ES-I3 (cell line): ENCODE data around the gene MEIOSIN.

Source experiments
- H3K36me3 ChIP-seq: 2 replicates; pipeline ENCODE4 v1.6.1; 2013; ENCODE audit warnings: mild to moderate bottlenecking, low read length, control low read depth, moderate library complexity; ENCODE audit not compliant: insufficient read depth
- H3K4me1 ChIP-seq: 2 replicates; pipeline ENCODE4 v1.6.1; 2013; ENCODE audit warnings: mild to moderate bottlenecking, control low read depth, low read length; ENCODE audit not compliant: insufficient read depth
- H3K9ac ChIP-seq: 2 replicates; pipeline ENCODE4 v1.6.1; 2013; ENCODE audit warnings: low read depth, mild to moderate bottlenecking, low read length, moderate library complexity
- H3K9me3 ChIP-seq: 2 replicates; pipeline ENCODE4 v1.6.1; 2013; ENCODE audit warnings: mild to moderate bottlenecking, low read length, moderate library complexity; ENCODE audit not compliant: control insufficient read depth, insufficient read depth

Gene MEIOSIN

DNA sequence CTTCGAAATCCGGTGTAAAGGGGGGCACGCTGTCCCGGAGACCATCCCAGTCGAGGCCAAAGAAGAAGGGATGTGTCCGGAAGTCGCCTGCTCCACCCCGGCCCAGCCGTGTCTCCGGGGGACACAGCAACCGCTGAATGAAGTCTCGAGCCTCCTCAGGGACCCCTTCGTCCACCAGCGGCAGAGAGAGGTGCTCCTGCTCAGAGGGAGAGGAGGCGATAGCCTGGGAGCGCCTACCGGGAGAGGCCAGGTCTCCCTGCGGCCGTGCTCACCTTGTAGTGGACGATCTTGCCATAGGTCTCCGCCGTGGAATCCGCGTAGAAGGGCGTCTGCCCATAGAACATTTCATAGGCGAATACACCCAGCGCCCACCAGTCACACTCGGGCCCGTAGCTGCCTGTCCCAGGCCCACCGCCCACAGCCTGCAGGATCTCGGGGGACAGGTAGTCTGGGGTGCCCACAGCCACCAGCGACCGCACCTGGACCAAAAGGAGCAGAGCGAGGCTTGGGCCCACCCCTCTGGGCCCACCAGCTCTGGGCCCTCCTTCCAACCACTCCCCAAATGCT, 44.2 kb downstream of the MEIOSIN start:
- Histone ChIP-seq H3K9me3 (no peaks in the 10 kb centered on the region), H3K36me3 (no peaks in the 10 kb centered on the region; the same call in 1 of the 2 replicates), H3K4me1 (peaks cover 15% of the 10 kb centered on the region), H3K9ac (no peak overlapping the region)

DNA sequence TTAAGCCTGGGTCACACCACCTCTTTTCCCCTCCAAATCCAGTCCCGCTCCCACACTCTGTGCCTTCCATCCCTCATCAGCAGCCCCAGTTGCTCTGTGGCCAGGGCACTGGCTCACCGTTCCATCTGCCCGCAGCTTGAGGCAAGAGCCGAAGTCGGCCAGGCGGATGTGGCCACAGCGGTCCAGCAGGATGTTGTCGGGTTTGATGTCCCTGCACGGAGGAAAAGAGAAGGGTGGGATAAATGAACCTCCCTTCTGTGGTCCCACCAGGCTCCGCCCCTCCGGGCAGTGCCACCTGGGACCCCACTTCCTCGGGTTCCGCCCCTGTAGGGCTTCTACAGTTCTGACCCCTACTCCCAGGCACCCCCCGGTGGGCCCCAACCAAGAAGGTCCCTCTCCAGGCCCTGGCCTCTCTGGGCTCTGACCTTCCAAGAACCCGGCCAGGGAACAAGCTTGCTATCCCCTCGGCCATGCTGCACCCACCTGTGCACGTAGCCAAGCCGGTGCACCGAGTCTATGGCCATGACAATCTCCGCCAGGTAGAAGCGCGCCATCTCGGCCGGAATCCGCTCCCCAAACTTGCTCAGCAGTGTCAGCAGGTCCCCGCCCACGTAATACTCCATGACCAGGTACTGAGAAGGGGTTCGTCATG, 44.9 kb downstream of the MEIOSIN start:
- H3K9ac ChIP-seq = no peak overlapping the region
- peaks cover 20% of the 10 kb centered on the region for H3K4me1 ChIP-seq
- no peaks in the 10 kb centered on the region; the same call in 1 of the 2 replicates for H3K36me3 ChIP-seq
- H3K9me3 ChIP-seq = no peaks in the 10 kb centered on the region

DNA sequence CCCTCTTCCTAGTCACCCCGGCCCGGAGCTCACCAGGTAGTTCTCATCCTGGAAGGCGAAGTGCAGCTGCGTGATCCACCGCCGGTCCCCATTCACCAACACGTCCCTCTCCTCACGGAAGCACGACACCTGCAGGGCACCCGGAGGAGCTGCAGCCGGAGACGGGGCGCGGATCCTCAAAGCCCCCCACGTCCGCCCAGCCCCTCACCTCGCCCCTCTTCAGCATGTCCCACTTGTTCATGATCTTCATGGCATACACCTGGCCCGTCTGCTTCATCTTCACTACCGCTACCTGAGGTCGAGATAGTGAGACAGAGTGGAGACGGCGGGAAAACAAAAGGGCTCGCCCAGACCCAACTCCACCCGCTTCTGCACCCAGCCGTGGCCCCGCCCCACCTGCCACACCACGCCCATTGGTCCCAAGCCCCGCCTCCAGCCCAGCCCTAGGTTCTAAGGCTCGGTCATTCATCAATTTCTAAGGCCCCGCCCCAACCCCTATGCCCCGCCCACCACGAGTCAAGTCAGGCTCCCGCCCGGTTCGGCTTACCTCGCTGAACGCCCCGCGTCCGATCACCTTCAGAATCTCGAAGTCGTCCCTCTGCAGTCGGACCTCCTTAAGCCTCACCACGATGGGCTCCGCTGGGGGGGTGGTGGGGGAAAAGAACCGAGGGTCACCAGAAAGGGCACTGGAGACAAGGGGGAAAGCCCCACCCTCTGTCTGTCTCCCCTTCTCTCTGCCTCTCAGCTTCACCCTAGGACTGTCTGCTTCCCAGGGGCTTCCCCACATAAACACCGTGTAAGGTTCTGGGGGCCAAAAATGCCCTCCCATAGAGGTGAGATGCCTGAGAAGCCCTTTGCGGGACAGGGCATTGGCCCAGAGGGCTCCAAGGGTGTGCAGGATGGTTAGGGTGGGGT, 46.2 kb downstream of the MEIOSIN start:
- peak overlapping the region; percentile 56 for H3K9ac ChIP-seq
- H3K4me1 ChIP-seq = peaks cover 28% of the 10 kb centered on the region
- no peaks in the 10 kb centered on the region; the same call in 1 of the 2 replicates for H3K36me3 ChIP-seq
- H3K9me3 ChIP-seq = no peaks in the 10 kb centered on the region

DNA sequence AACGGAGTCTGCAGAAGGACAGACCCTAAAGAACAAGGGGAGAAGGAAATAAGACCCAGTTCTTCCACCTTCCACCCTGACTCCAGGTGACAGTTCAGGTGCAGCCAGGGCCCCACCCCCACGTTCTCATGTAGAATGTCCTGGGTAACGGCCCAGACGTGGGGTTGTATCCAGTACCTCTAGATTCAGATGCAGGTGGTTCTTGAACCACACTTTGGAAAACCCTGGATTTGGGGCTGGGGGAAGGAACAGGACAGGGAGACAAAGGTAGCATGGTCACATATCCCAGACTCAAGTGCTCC, 46.9 kb downstream of the MEIOSIN start:
- Histone ChIP-seq H3K9ac (peak overlapping the region; percentile 44; the same call in 1 of the 2 replicates), H3K36me3 (no peaks in the 10 kb centered on the region; the same call in 1 of the 2 replicates), H3K4me1 (peaks cover 30% of the 10 kb centered on the region), H3K9me3 (no peaks in the 10 kb centered on the region)

DNA sequence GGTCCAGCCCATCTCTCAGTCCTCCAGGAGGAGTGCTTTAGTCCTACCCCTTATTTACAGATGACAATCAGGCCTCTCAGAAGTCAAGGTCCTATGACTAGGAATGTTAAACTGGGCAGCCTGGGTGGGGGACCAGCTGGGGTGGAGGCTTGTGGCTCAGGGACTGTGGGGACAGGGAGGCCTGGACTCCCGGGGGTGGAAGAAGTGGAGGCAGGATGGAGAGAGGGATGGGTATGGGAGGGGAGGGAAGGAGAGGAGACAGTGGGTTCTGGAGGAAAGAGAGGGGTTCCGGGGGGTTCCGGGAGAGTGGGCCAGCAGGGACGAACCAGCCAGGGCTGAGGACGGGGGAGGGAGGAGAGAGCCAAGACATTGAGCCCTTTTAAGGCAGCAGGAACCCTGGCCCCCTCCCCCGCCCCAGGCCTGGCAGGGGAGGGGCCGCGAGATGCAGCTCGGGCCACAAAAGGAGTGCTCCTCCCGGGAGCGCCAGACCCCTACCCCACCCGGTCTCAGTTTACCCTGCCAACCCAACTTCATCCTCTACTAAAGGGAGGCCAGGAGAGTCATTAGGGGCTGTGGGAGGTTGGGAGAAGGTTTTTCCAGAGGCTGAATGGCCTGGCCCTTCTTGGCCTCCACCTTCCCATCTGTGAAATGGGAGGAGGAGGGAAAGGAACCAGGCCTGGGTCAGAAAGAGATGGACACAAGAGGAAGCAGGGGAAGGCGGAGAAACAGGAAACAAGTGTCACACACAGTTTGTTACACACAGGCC, 47.4 kb downstream of the MEIOSIN start:
- no peaks in the 10 kb centered on the region for H3K9me3 ChIP-seq
- no peaks in the 10 kb centered on the region; the same call in 1 of the 2 replicates for H3K36me3 ChIP-seq
- peaks cover 30% of the 10 kb centered on the region for H3K4me1 ChIP-seq
- no peak overlapping the region; the same call in 1 of the 2 replicates for H3K9ac ChIP-seq

DNA sequence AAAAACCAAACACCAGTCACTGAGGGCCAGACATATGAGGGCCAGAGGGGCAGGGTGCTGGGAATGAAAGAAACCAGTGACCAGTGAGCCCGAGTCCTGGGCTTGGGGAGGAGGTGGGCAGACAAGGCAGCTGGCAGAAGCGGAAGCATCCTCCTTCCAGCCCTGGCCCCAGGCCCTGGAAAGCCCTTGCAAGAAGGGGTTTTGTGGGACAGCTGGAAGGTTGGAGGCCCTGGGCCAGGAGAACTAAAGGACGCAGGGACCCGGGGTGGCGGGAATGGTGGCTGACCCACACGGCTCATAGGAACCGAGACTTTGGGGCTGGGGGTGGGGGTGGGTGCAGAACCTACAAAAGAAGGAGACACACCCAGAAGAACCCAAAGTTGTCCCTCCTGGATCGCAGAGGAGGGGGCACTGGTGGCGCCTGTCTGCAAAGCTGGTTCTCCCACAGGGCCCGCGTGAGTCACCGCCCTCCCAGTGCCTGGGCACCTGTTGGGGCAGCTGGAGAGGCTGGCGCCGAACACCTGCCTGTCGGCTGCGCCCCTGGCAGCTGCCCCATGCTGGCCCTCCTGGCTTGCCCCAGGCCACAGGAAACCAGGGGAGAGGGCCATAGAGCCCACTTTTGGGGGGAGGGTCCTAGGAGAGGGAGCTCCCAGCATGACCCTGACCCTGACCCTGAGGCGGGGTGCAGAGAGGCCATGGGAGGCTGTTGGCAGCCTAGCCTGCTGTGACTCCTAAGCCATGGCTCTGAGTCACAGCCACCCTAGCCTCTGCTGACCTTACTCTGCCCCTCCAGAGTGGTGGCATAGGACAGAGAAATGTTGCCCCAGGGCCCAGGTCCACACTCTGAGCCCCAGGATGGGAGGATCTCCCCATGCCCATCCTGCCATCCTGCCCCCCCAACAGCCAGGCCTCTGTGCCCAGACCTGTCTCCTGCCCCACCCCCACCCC, 48.2 kb downstream of the MEIOSIN start:
- Histone ChIP-seq H3K4me1 (peaks cover 30% of the 10 kb centered on the region), H3K36me3 (no peaks in the 10 kb centered on the region; the same call in 1 of the 2 replicates), H3K9me3 (no peaks in the 10 kb centered on the region), H3K9ac (peak overlapping the region; percentile 27; the same call in 1 of the 2 replicates)

DNA sequence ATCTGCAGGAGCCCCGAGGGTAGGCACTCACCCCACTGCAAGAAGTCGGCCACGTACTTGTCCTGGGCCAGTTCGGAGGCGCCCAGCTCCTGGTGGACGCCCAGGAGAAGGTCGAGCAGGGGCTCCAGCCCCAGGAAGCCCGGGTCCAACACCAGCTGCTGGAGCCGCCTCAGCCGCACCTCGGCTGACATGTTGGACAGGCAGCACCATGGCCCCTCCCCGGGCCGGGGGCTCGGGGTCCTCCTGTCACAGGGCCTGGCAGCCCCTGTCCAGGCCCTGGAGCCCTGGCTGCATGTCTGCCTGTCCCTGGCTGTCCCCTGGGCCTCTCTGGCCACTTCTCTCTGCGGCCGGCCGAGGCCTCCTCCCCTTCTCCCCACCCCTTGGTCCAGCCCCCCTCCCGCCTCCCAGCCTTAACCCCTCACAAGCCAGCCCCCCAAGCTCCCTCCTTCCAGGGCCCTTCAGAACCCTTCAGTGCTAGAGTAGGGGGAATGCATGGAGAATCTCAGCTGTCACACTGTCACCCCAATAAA, 49.0 kb downstream of the MEIOSIN start, which contains the start of gene DMPK:
Gene DMPK (minus strand): TSS at position 329 of the 530 bp plus-strand sequence. CDS start 138 bp downstream, at position 191.
- Histone ChIP-seq H3K36me3 (no peaks in the 10 kb centered on the region), H3K9me3 (no peaks in the 10 kb centered on the region), H3K4me1 (peaks cover 30% of the 10 kb centered on the region), H3K9ac (peak within 1 kb of the TSS; percentile 27; the same call in 1 of the 2 replicates)

DNA sequence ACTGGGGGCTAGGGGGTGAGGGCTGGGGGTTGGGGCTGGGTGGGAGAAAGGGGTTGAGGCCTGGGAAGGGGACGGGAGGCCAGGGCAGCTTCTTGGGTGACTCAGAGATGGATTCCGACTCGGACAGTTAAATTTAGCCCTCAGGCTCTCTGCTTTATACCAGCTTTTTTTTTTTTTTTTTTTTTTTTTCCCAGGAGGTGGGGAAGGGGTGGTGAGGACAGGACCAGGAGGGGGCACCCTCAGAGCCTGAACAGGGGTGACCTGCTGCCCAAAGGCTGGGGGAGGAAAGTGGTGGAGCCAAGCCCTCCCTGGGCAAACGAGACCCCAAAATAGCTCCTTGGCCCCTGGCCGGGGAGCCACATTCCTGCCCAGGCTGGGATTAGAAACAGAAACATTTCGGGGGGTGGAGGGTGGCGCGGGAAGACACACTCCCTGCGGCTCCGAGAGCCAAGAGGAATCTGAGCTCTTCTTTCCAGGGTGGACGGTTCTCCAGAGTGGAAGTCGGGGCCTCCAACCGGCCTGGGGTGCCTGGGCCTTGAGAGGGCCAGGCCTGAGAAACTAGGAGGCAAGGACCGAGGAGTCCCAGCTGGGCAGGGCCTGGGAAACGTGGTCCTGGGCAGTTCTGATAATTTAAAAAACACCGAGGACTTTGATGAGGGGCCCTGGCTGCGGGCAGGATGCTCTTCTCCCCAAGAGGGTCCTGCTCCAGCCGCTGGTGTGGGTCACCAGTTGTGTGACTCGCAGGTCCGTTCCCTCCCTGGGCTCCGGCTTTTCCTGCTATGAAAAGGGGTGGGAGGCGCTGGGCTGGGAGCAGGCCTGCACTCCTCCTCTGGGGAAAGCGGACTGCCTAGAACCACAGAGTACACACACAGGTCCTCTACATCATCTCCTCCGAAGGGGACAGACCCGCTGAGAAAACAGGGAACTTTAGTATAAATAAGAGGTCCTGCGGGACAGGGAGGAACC, 49.9 kb downstream of the MEIOSIN start:
- peak overlapping the region; percentile 7; the same call in 1 of the 2 replicates for H3K9ac ChIP-seq

DNA sequence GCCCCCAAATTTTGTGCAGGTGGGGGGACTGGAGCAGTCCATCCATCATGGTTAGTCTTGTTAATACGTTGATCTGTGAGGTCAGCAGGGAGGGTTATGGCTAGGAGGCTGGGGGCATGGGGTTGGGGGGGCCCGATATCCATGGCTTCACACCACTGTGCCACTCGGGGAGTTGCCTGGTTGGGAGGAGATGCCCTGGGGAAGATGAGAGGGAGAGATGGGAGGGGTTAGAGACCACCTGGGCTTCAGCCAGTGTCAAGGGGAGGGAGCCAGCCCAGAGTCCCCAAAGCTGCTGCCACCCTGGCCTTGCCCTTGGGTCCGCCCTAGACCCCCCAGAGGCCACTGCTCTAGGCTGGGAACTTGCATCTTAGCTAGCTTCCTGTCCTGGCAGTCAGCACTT, 50.9 kb downstream of the MEIOSIN start:
- H3K9me3 ChIP-seq = no peaks in the 10 kb centered on the region
- H3K9ac ChIP-seq = no peak overlapping the region
- peaks cover 2% of the 10 kb centered on the region; the same call in 1 of the 2 replicates for H3K36me3 ChIP-seq

More for the DNA sequence above, 49.9 kb downstream of the MEIOSIN start:
- no peaks in the 10 kb centered on the region for H3K36me3 ChIP-seq
- no peaks in the 10 kb centered on the region for H3K9me3 ChIP-seq
- H3K4me1 ChIP-seq = peaks cover 30% of the 10 kb centered on the region

DNA sequence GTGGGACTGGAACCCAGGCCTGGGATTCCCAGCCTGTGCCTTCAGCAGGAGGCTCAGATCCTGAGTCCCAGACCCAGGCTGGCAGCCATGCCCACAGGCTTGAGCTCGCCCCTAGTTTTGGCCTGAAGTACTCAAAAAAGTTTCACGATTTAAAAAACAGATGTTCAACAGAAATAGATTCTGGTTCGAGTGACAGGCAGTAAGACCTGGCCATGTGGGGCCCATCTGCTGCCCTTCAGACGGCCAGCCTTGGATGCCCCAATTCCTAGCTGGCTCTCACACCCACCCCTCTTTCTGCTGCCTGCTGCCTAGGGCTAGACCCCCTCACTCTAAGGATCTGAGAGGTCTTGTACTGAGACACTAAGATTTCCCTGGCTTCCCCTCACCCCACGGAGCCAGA, 51.9 kb downstream of the MEIOSIN start:
- no peak overlapping the region for H3K9ac ChIP-seq

More for the DNA sequence above, 50.9 kb downstream of the MEIOSIN start:
- H3K4me1 ChIP-seq = peaks cover 27% of the 10 kb centered on the region

DNA sequence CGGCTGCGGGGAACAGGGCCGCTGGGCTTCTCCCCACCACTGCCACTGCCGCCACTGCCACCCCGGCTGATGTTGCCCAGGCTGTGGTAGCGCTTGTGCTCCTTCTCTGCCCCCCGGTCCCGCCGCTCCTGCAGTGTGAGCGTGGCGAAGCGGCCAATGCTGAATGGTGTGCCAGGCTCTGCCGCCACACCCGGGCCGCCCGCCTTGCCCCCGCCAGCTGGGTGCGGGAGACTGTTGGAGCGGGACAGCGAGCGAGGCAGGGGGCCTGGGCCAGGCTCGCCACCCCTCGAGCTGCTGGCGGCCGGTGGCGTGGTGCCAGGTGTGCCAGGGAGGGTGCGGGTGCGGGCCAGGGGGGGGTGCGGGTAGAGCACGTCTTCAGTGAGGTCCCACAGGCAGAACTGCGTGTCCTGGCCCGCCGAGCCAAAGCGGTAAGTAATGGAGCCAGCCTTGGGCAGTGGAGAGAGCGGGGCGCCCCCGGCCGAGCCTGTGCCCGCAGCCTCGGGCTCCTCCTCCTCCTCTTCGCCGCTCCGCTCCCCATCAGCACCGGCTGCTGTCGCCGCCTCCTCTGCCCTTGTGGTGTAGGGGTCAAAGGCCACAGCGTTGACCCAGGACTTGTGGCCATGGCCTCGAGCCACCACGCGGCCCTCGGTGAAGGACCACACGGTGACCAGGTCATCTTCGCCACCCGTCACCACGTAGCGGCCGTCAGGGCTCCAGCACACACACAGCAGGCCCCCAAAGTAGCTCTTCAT, 52.7 kb downstream of the MEIOSIN start:
- H3K9me3 ChIP-seq = no peaks in the 10 kb centered on the region
- peaks cover 19% of the 10 kb centered on the region; the same call in 1 of the 2 replicates for H3K4me1 ChIP-seq
- H3K9ac ChIP-seq = no peak overlapping the region
- H3K36me3 ChIP-seq = peaks cover 2% of the 10 kb centered on the region; the same call in 1 of the 2 replicates

More for the DNA sequence above, 51.9 kb downstream of the MEIOSIN start:
- Histone ChIP-seq H3K4me1 (peaks cover 22% of the 10 kb centered on the region), H3K9me3 (no peaks in the 10 kb centered on the region), H3K36me3 (peaks cover 2% of the 10 kb centered on the region; the same call in 1 of the 2 replicates)
